DMS53 treated with DMSO at 0.1 percent for 48 hours (cell line): ENCODE data around the gene CFAP70.
"Not testable (repeated sequence)": the region's sequence is repeated elsewhere in the genome, so short reads cannot be mapped to it uniquely, and the experiment has no call there.

ENCODE experiments used
- DNase-seq: peaks from one replicate; lab custom pipeline; 2025; ENCODE audit not compliant: unreplicated experiment; lab: John Stamatoyannopoulos, UW

The CFAP70 gene

GRCh38 chr10:73358331-73359279 is at the start of gene CFAP70:
TSS of gene CFAP70 (minus strand) at chr10:73358864. CDS start at chr10:73354796, 4,068 bp downstream.
- DNase-seq, result peak; percentile 97

- DNase-seq, result no peak
Measured at GRCh38 chr10:73408061-73408460, 49.4 kb upstream of the CFAP70 start.

GRCh38 chr10:73407495-73407894 is 48.8 kb upstream of the CFAP70 start:
- no peak for DNase-seq

- no peak for DNase-seq
Measured at GRCh38 chr10:73406846-73407245, 48.2 kb upstream of the CFAP70 start.

- no peak for DNase-seq
Measured at GRCh38 chr10:73405556-73405955, 46.9 kb upstream of the CFAP70 start.

GRCh38 chr10:73404690-73405089 is 46.0 kb upstream of the CFAP70 start:
- no peak for DNase-seq

GRCh38 chr10:73401636-73402035 is 43.0 kb upstream of the CFAP70 start:
- no peak for DNase-seq

GRCh38 chr10:73399063-73399462 is 40.4 kb upstream of the CFAP70 start:
- no peak for DNase-seq

- DNase-seq, result no peak
Measured at GRCh38 chr10:73398024-73398423, 39.4 kb upstream of the CFAP70 start.

GRCh38 chr10:73394325-73394724 is 35.7 kb upstream of the CFAP70 start:
- DNase-seq, result not testable (repeated sequence)

GRCh38 chr10:73388228-73388627 is 29.6 kb upstream of the CFAP70 start:
- no peak for DNase-seq

- DNase-seq, result no peak
Measured at GRCh38 chr10:73386583-73386982, 27.9 kb upstream of the CFAP70 start.

- DNase-seq, result no peak
Measured at GRCh38 chr10:73379064-73379748, 20.5 kb upstream of the CFAP70 start.

GRCh38 chr10:73376679-73377078 is 18.0 kb upstream of the CFAP70 start:
- no peak for DNase-seq

GRCh38 chr10:73368238-73368637 is 9.6 kb upstream of the CFAP70 start:
- DNase-seq, result no peak

- no peak for DNase-seq
Measured at GRCh38 chr10:73366381-73367298, 8.0 kb upstream of the CFAP70 start.

- DNase-seq, result no peak
Measured at GRCh38 chr10:73364964-73365363, 6.3 kb upstream of the CFAP70 start.

- no peak for DNase-seq
Measured at GRCh38 chr10:73359492-73359891, 828 bp upstream of the CFAP70 start.

- no peak for DNase-seq
Measured at GRCh38 chr10:73357821-73358220, 843 bp downstream of the CFAP70 start.

- DNase-seq, result no peak
Measured at GRCh38 chr10:73357166-73357565, 1.5 kb downstream of the CFAP70 start.

GRCh38 chr10:73344269-73344668 is 14.4 kb downstream of the CFAP70 start:
- DNase-seq, result no peak
